ENCODE results near the gene TCEAL6. TPM values are rescaled to one million over a fixed set of nuclear protein-coding genes. Genes with fewer than 3 reads are reported as not detected.
"Not testable (repeated sequence)": the region's sequence is repeated elsewhere in the genome, so short reads cannot be mapped to it uniquely, and the experiment has no call there.

Gene TCEAL6
- total and polyA plus RNA-seq, 2 experiments from 2014 or later: not detected

GRCh38 chrX:102154218-102154860, 12.1 kb upstream of the TCEAL6 start:
- no peaks in the 10 kb centered on the region for H3K36me3 ChIP-seq (replicated peaks; ENCODE audit: insufficient read depth, low read depth)
- H3K27ac ChIP-seq: no peak overlapping the region
- H3K4me3 ChIP-seq: no peak overlapping the region
- no peak overlapping the region for H2AFZ ChIP-seq
- DNase-seq (ENCODE audit: low spot score): no peak
- no peaks in the 10 kb centered on the region for H3K9me3 ChIP-seq (ENCODE audit: low read depth)
- no peaks in the 10 kb centered on the region for H4K20me1 ChIP-seq (ENCODE audit: insufficient read depth, poor library complexity, severe bottlenecking)
- no peaks in the 10 kb centered on the region for H3K79me2 ChIP-seq
- TF ChIP-seq, protein P1, sequence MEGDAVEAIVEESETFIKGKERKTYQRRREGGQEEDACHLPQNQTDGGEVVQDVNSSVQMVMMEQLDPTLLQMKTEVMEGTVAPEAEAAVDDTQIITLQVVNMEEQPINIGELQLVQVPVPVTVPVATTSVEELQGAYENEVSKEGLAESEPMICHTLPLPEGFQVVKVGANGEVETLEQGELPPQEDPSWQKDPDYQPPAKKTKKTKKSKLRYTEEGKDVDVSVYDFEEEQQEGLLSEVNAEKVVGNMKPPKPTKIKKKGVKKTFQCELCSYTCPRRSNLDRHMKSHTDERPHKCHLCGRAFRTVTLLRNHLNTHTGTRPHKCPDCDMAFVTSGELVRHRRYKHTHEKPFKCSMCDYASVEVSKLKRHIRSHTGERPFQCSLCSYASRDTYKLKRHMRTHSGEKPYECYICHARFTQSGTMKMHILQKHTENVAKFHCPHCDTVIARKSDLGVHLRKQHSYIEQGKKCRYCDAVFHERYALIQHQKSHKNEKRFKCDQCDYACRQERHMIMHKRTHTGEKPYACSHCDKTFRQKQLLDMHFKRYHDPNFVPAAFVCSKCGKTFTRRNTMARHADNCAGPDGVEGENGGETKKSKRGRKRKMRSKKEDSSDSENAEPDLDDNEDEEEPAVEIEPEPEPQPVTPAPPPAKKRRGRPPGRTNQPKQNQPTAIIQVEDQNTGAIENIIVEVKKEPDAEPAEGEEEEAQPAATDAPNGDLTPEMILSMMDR (IDR thresholded peaks at IDR 0.05; ENCODE audit: poor library complexity): no peak
- TF ChIP-seq EZH2 (IDR thresholded peaks at IDR 0.05; ENCODE audit: borderline replicate concordance) (no peak), EZH2phosphoT487 (IDR thresholded peaks at IDR 0.05; ENCODE audit: low read depth, severe bottlenecking, unreplicated experiment) (no peak)
- no peak overlapping the region for H3K4me2 ChIP-seq
- H3K27me3 ChIP-seq: no peaks in the 10 kb centered on the region
- no peaks in the 10 kb centered on the region for H3K4me1 ChIP-seq (ENCODE audit: insufficient read depth)
- 41% methylated on average over 11 of the region's 11 CpGs for WGBS (ENCODE audit: low lambda C conversion rate, missing lambda C conversion rate)
- no peaks in the 10 kb centered on the region for H3K9me2 ChIP-seq (replicated peaks; ENCODE audit: insufficient read depth)

DNA sequence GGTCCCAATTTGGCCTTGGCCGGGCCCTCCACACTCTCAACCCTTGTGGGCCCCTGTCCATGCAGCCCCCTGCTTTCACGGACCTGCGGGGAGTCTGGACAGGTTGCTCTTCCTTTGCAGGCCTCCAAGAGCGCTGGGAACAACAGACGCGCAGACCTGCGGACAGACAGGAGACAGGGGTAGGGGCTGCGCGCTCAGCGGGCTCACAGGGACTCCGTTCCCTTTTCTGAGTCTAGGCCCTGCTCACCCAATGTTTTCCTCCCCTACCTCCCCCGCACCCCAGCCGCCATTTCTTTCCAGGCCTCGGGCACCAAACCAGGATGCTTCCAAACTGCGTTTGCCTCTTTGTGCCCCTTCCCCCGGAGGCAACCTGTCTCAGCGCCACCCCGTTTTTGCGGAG, 650 bp downstream of the TCEAL6 start:
- not testable (repeated sequence) for H3K79me2 ChIP-seq; H3K36me3 ChIP-seq (replicated peaks; ENCODE audit: insufficient read depth, low read depth); H3K9me3 ChIP-seq (ENCODE audit: low read depth); H3K27ac ChIP-seq; H3K4me1 ChIP-seq (ENCODE audit: insufficient read depth); H3K27me3 ChIP-seq; H3K4me2 ChIP-seq; H3K9me2 ChIP-seq (replicated peaks; ENCODE audit: insufficient read depth); H3K4me3 ChIP-seq; H2AFZ ChIP-seq; DNase-seq (ENCODE audit: low spot score); H4K20me1 ChIP-seq (ENCODE audit: insufficient read depth, poor library complexity, severe bottlenecking)
- 91% methylated on average over 19 of the region's 19 CpGs for WGBS (ENCODE audit: low lambda C conversion rate, missing lambda C conversion rate)

- not testable (repeated sequence) for H3K27me3 ChIP-seq; H3K79me2 ChIP-seq; DNase-seq (ENCODE audit: low spot score); H3K4me2 ChIP-seq; H4K20me1 ChIP-seq (ENCODE audit: insufficient read depth, poor library complexity, severe bottlenecking); H3K9me2 ChIP-seq (replicated peaks; ENCODE audit: insufficient read depth); H3K9me3 ChIP-seq (ENCODE audit: low read depth); H3K36me3 ChIP-seq (replicated peaks; ENCODE audit: insufficient read depth, low read depth); H3K27ac ChIP-seq; H3K4me1 ChIP-seq (ENCODE audit: insufficient read depth); H2AFZ ChIP-seq; H3K4me3 ChIP-seq
- 89% methylated on average over 14 of the region's 16 CpGs for WGBS (ENCODE audit: low lambda C conversion rate, missing lambda C conversion rate)
Observed at GRCh38 chrX:102140876-102141275, 1.4 kb downstream of the TCEAL6 start.

GRCh38 chrX:102138064-102138463, 4.2 kb downstream of the TCEAL6 start:
- H3K4me1 ChIP-seq (ENCODE audit: insufficient read depth): no peaks in the 10 kb centered on the region
- no peaks in the 10 kb centered on the region for H3K9me2 ChIP-seq (replicated peaks; ENCODE audit: insufficient read depth)
- H3K4me2 ChIP-seq: no peak overlapping the region
- WGBS (ENCODE audit: low lambda C conversion rate, missing lambda C conversion rate): 83% methylated on average over 4 of the region's 4 CpGs
- no peaks in the 10 kb centered on the region for H3K9me3 ChIP-seq (ENCODE audit: low read depth)
- no peaks in the 10 kb centered on the region for H3K79me2 ChIP-seq
- no peak overlapping the region for H3K27ac ChIP-seq
- H3K27me3 ChIP-seq: no peaks in the 10 kb centered on the region
- H4K20me1 ChIP-seq (ENCODE audit: insufficient read depth, poor library complexity, severe bottlenecking): no peaks in the 10 kb centered on the region
- no peaks in the 10 kb centered on the region for H3K36me3 ChIP-seq (replicated peaks; ENCODE audit: insufficient read depth, low read depth)
- no peak for TF ChIP-seq EZH2 (IDR thresholded peaks at IDR 0.05; ENCODE audit: borderline replicate concordance)
- TF ChIP-seq, protein P1 (IDR thresholded peaks at IDR 0.05; ENCODE audit: poor library complexity): no peak
- TF ChIP-seq EZH2phosphoT487 (IDR thresholded peaks at IDR 0.05; ENCODE audit: low read depth, severe bottlenecking, unreplicated experiment): no peak
- DNase-seq (ENCODE audit: low spot score): no peak
- no peak overlapping the region for H3K4me3 ChIP-seq
- H2AFZ ChIP-seq: no peak overlapping the region

All from hepatocyte (in vitro differentiated cells).